ENCODE results near the gene TMEM169. TPM values are rescaled to one million over a fixed set of nuclear protein-coding genes. Genes with fewer than 3 reads are reported as not detected.

Gene TMEM169
- total RNA-seq, 2 donors from 2014 or later, result 1.1 to 3.8 TPM

DNA sequence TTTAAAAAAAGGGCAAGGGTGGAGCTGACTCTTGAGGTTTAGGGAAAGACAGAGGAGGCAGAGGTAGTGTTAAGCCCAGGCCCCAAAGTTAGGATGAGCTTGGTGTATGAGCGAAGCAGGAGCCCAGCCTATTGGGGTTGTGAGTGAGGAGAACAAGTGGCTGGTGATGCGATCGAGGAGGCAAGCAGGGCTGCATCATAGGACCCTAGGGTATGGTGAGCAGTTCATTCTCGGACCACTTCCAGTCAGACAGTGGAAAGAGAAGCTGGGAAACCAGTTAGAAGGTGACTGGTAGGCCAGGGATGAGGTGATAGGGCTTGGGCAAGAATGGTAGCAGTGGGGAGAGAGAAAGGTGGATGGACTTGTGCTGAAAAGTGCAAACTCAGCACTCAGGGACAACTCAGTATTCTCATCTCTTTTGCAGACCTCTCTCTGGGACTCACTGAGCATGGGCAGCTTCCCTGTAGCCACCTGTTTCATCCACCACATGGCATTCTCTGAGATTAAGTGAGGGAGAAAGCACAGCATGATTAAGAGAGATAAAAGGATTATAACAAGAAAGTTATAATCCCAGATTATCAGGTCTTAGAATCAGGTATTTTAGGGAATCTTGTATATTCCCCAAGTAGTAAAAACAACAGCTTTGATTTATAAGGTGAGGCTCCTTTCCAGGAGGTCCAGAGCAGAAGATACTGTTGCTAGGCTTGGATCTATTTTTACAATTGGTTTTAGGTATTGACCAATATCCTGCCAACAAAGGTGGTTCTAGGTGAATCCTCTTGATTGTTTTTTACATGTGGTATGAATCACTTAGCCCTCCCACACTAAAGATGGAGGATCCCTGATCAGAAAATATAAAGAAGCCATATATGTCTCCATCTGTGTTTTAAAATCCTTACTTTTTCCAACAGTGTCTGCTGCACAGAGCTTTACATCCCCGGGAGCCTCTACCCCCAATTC, 65.7 kb downstream of the TMEM169 start:
- H3K36me3 Mint-ChIP-seq (ENCODE audit: low read depth), result peaks cover 60% of the 10 kb centered on the region
- peaks cover 18% of the 10 kb centered on the region for H3K4me1 Mint-ChIP-seq
- no peak overlapping the region for H3K27ac ChIP-seq (ENCODE audit: low read depth, low read length)
- no peaks in the 10 kb centered on the region for H3K27me3 Mint-ChIP-seq (ENCODE audit: insufficient read depth)
- no peak overlapping the region for H3K4me3 ChIP-seq (ENCODE audit: low read length)
- no peaks in the 10 kb centered on the region for H3K9me3 ChIP-seq (ENCODE audit: control insufficient read depth, low read length)
- H3K9me3 Mint-ChIP-seq, result no peaks in the 10 kb centered on the region
- H3K27ac Mint-ChIP-seq, result peak overlapping the region; percentile 8
- peaks cover 100% of the 10 kb centered on the region for H3K36me3 ChIP-seq (ENCODE audit: control insufficient read depth, insufficient read depth, low read length)
- no peak overlapping the region for H3K4me3 Mint-ChIP-seq
- 93 to 100% methylated on average over 5 of the region's 5 CpGs for WGBS, 2 experiments (ENCODE audit: insufficient coverage in 1 of 2, insufficient read length in 1 of 2)
- peaks cover 3% of the 10 kb centered on the region for H3K4me1 ChIP-seq (ENCODE audit: control insufficient read depth, insufficient read depth, low read length)
- H3K9ac ChIP-seq (ENCODE audit: extremely low read depth, low read length, poor library complexity, severe bottlenecking), result no peak overlapping the region
- DNase-seq, result no peak
- no peaks in the 10 kb centered on the region for H3K27me3 ChIP-seq (ENCODE audit: control insufficient read depth, insufficient read depth, low read length, poor library complexity, severe bottlenecking)
- TF ChIP-seq, protein P1, sequence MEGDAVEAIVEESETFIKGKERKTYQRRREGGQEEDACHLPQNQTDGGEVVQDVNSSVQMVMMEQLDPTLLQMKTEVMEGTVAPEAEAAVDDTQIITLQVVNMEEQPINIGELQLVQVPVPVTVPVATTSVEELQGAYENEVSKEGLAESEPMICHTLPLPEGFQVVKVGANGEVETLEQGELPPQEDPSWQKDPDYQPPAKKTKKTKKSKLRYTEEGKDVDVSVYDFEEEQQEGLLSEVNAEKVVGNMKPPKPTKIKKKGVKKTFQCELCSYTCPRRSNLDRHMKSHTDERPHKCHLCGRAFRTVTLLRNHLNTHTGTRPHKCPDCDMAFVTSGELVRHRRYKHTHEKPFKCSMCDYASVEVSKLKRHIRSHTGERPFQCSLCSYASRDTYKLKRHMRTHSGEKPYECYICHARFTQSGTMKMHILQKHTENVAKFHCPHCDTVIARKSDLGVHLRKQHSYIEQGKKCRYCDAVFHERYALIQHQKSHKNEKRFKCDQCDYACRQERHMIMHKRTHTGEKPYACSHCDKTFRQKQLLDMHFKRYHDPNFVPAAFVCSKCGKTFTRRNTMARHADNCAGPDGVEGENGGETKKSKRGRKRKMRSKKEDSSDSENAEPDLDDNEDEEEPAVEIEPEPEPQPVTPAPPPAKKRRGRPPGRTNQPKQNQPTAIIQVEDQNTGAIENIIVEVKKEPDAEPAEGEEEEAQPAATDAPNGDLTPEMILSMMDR (conservative IDR thresholded peaks at IDR 0.05), result no peak

DNA sequence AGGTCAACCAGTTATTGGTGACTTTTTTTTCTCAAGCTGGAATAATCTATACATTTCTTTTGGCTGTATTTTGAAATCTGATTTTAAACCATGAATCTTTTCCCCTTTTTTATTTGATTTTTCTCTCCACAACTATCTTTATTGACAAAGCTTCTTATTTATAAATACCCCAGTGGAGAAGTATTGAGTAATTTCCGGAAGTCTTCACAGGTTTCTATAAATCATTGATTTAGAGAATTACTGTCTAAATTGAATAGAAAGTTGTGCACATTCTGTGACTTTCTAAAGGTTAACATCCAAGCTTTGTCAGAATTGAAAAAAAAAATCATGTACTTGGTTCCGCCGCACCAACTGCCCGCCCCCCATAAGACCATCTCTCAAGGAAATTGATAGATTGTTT, 67.3 kb downstream of the TMEM169 start:
- WGBS, 2 experiments (ENCODE audit: insufficient coverage in 1 of 2, insufficient read length in 1 of 2), result 94% methylated on average over 4 of the region's 4 CpGs; no CpG with 5 or more reads in 1 of the 2 experiments
- H3K9ac ChIP-seq (ENCODE audit: extremely low read depth, low read length, poor library complexity, severe bottlenecking), result no peak overlapping the region
- peaks cover 100% of the 10 kb centered on the region for H3K36me3 ChIP-seq (ENCODE audit: control insufficient read depth, insufficient read depth, low read length)
- H3K27me3 ChIP-seq (ENCODE audit: control insufficient read depth, insufficient read depth, low read length, poor library complexity, severe bottlenecking), result no peaks in the 10 kb centered on the region
- H3K27me3 Mint-ChIP-seq (ENCODE audit: insufficient read depth), result no peaks in the 10 kb centered on the region
- TF ChIP-seq, protein P1 (conservative IDR thresholded peaks at IDR 0.05), result no peak
- H3K27ac ChIP-seq (ENCODE audit: low read depth, low read length), result no peak overlapping the region
- H3K4me3 ChIP-seq (ENCODE audit: low read length), result no peak overlapping the region
- H3K4me3 Mint-ChIP-seq, result no peak overlapping the region
- no peak for DNase-seq
- peaks cover 65% of the 10 kb centered on the region for H3K36me3 Mint-ChIP-seq (ENCODE audit: low read depth)
- no peaks in the 10 kb centered on the region for H3K9me3 ChIP-seq (ENCODE audit: control insufficient read depth, low read length)
- peaks cover 9% of the 10 kb centered on the region for H3K4me1 ChIP-seq (ENCODE audit: control insufficient read depth, insufficient read depth, low read length)
- no peaks in the 10 kb centered on the region for H3K9me3 Mint-ChIP-seq
- H3K27ac Mint-ChIP-seq, result no peak overlapping the region
- H3K4me1 Mint-ChIP-seq, result peaks cover 27% of the 10 kb centered on the region

DNA sequence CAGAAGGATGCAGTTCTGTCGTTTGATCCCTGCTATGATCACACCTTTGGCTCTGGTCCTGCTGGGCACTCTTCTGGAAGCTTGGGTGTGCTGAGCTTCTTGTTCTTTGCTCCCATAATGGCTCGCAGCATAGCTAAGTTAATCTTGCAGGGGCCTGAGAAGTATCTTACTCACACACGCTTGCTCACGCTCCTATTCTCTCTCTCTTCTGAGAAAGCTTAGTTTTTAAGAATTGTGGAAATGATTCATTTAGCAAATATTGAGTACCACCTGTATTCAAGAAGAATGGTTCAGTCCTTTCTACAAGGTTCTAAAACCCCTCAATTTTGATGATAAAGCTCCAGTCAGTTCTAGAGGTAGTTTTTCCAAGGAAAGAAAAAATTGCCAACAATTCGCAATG, 68.0 kb downstream of the TMEM169 start:
- Histone ChIP-seq H3K27ac (ENCODE audit: low read depth, low read length) (no peak overlapping the region), H3K4me3 (ENCODE audit: low read length) (no peak overlapping the region), H3K9ac (ENCODE audit: extremely low read depth, low read length, poor library complexity, severe bottlenecking) (no peak overlapping the region), H3K27me3 (ENCODE audit: control insufficient read depth, insufficient read depth, low read length, poor library complexity, severe bottlenecking) (no peaks in the 10 kb centered on the region), H3K4me1 (ENCODE audit: control insufficient read depth, insufficient read depth, low read length) (peaks cover 10% of the 10 kb centered on the region), H3K9me3 (ENCODE audit: control insufficient read depth, low read length) (no peaks in the 10 kb centered on the region), H3K36me3 (ENCODE audit: control insufficient read depth, insufficient read depth, low read length) (peaks cover 100% of the 10 kb centered on the region)
- Mint-ChIP-seq H3K27me3 (ENCODE audit: insufficient read depth) (no peaks in the 10 kb centered on the region), H3K36me3 (ENCODE audit: low read depth) (peaks cover 71% of the 10 kb centered on the region), H3K4me1 (peaks cover 30% of the 10 kb centered on the region), H3K4me3 (no peak overlapping the region), H3K27ac (no peak overlapping the region), H3K9me3 (no peaks in the 10 kb centered on the region)
- no peak for DNase-seq
- TF ChIP-seq, protein P1 (conservative IDR thresholded peaks at IDR 0.05), result no peak
- WGBS, 2 experiments (ENCODE audit: insufficient coverage in 1 of 2, insufficient read length in 1 of 2), result 89 to 96% methylated on average over 3 to 5 of the region's 5 CpGs

All from endodermal cell (in vitro differentiated cells).